MG63 (cell line): Measurements from ENCODE around the gene OR2T27. TPM values are rescaled to one million over a fixed set of nuclear protein-coding genes. Genes with fewer than 3 reads are reported as not detected.
A peak's percentile ranks its signal among the peaks of the same experiment; 100 is the strongest.
"Not testable (repeated sequence)": the region's sequence is repeated elsewhere in the genome, so short reads cannot be mapped to it uniquely, and the experiment has no call there.

Experiments used
- DNase-seq: peaks from one replicate; pipeline ENCODE4 v3.0.0-alpha.2; 2020
- H3K27me3 ChIP-seq: fragments of 250-450 bp; sonication (Bioruptor Pico); 2 replicates; pipeline ENCODE4 v1.5.1; 2020; ENCODE audit warnings: mild to moderate bottlenecking, moderate library complexity
- H3K36me3 ChIP-seq: fragments of 250-450 bp; sonication (Bioruptor Pico); 2 replicates; pipeline ENCODE4 v1.5.1; 2020; ENCODE audit warnings: mild to moderate bottlenecking, moderate library complexity
- H3K4me3 ChIP-seq: fragments of 250-450 bp; sonication (Bioruptor Pico); 2 replicates; pipeline ENCODE4 v1.5.1; 2020; ENCODE audit warnings: mild to moderate bottlenecking, moderate library complexity
- H3K9me3 ChIP-seq: fragments of 250-450 bp; sonication (Bioruptor Pico); 2 replicates; pipeline ENCODE4 v1.5.1; 2020; ENCODE audit warnings: mild to moderate bottlenecking, moderate library complexity
- total RNA-seq: library from RNA; depleted of rRNA; stranded (reverse); fragments of >200 nt; shearing (Covaris generic); gene quantifications from 2 replicates; pipeline ENCODE4 v1.2.3, GENCODE V29; 2014; ENCODE audit warnings: low replicate concordance

OR2T27 gene
- total RNA-seq, 1 experiment from 2014 or later, result not detected

DNA sequence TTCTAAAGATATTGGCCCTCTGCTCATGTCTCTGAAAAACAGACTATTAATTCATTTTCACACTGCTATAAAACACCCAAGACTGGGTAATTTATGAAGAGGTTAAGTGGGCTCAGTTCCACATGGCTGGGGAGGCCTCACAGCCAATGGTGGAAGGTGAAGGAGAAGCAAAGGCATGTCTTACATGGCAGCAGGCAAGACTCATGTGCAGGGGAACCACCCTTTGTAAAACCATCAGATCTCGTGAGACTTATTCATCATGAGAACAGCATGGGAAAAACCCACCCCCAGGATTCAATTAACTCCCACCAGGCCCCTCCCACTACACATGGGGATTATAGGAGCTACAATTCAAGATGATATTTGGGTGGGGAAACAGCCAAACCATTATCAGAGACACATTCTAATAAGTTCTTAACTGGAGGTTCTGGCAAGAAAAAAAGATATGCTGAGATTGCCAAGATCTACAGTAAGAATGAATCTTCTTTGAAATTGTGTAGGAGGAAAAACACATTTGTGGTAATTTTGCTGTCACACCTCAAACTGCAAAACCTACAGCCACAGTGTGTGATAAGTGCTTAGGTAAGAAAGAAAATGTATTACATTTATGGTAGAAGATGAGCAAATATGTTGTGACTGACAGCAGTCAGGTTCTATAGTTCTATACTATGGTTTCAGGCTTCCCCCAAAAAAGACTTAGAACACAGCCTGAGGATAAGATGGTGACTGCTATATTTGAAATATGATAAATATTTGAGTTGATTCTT lies 6.4 kb downstream of the OR2T27 start:
- not testable (repeated sequence) for H3K4me3 ChIP-seq, H3K36me3 ChIP-seq, DNase-seq, H3K27me3 ChIP-seq, H3K9me3 ChIP-seq

DNA sequence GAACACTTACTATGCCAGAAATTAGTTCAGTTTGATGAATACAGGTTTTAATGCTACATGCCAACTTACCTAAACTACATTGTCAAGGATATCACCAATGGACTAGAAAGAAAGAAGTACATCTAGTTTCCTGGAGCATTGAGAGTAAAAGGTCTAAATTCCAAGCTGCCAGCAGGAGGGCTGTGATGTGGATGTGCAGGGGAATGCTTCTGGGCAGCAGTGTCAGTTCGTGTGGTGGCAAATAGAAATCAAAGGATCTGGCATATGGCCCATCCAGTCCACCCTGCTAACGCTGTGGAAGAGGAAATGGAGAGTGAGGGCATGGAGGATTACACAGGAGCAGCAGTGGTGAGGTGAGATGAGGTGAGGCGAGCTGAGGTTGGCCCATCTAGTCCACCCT lies 10.2 kb downstream of the OR2T27 start, which contains the start of gene OR2T35:
TSS of gene OR2T35 (minus strand) at position 101 of the 400 bp plus-strand sequence. CDS start 6,020 bp downstream, outside the sequence.
- H3K36me3 ChIP-seq, H3K9me3 ChIP-seq, H3K27me3 ChIP-seq, DNase-seq, H3K4me3 ChIP-seq: not testable (repeated sequence)

DNA sequence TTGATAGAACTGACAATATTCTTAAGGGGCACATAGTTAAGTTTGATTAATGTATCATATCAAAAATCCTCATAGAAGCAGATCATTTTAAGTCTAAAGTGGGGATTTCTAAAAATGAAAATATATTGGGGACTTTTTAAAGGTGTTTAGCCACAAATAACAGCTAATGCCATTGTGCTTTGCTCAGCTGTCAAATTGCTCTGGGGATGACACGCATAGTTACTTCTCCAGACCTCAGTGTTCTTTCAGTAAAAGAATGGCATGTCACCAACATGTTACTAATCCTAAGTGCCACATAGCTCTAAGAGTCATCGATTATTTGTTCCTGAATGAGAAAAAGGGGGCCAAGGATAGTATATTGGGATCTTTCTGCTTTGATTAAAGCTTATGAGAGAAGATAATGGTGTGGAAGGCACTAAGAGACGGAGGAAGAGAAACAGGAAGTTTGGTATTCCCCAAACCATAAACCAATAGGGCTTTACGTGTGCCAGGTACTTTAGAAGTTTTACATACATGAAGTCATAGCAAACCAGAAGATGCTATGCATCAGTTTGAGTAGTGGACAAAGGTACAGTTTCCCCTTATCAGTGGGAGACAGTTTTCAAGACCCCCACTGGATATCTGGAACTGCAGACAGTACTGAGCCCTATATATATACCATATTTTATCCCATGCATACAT lies 12.2 kb downstream of the OR2T27 start:
- H3K27me3 ChIP-seq, H3K4me3 ChIP-seq, DNase-seq, H3K36me3 ChIP-seq, H3K9me3 ChIP-seq: not testable (repeated sequence)

DNA sequence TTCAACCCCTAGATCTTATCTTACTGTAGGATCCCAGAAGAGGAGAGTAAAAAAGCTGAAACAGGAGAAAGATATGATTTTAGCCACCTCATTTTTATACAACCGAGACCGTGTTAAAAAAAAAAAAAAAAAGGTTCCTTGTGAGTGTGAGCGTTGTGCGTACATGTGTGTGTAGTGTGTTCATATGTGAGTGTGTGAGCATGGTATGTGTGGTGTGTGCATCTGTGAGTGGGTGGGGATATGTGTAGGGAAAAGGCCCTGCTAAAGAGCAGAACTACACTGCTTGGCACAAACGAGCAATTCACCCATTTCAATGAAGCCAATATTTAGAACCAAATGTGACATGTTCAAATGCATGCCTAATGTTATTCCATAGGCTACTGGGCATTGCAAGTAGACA lies 13.7 kb downstream of the OR2T27 start:
- DNase-seq, H3K27me3 ChIP-seq, H3K36me3 ChIP-seq, H3K4me3 ChIP-seq, H3K9me3 ChIP-seq: not testable (repeated sequence)

DNA sequence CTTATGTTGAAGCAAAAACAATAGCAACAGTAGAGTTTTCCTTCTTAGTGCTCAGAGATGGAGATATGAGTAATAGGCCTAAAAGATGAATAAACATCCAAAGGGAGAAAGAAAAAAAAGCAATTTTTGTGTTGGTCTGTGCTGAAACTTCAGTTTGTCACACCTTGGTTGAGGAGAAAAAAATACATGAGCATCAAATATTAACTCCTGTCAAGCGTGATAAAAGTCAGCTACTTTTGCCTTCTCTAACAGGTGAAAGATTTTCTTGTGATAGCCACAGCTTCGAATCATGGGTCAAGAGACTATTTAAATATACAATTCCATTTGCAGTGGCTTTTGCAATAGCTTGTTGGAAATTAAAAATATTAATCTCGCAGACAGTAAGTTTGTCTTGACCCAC lies 14.4 kb downstream of the OR2T27 start:
- not testable (repeated sequence) for H3K27me3 ChIP-seq, H3K9me3 ChIP-seq, DNase-seq, H3K36me3 ChIP-seq, H3K4me3 ChIP-seq

DNA sequence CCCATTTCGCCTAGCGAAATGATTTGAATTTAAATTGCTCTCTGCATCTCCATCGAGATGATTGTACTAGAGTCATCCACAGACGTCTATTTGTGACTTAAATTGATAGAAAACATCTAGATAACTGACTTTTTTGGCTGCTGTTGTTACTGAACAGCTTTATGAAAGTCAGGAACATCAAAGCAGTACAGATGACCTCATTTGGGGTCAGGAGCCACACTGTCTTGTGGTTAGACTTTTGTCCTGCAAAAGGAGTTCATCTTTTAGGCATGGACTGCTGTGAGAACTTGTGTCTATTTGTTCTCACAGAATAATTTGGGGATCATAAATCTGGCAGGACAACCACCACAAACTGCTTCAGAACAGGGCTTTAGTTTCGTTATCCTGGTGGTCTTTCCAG lies 15.7 kb downstream of the OR2T27 start:
- not testable (repeated sequence) for DNase-seq, H3K4me3 ChIP-seq, H3K36me3 ChIP-seq, H3K27me3 ChIP-seq, H3K9me3 ChIP-seq

DNA sequence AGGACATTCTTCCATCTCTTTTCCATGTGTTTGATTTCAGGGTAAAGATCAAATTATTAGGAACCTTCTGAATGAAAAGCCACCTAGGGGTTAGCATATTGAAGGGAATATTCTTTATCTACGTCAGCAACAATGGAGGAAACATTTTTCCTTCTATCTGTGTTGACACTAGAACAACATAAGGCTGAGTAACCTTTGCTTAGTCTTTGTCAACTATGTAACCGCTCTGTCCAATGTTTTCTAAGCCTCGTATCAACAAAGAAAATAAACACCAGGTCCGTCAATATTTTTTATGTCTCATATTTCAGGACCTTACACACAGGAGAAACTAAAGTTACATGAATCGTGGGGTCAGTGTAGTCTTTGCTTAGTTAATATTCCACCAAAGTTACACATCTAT lies 18.7 kb downstream of the OR2T27 start:
- not testable (repeated sequence) for H3K4me3 ChIP-seq, H3K27me3 ChIP-seq, DNase-seq, H3K36me3 ChIP-seq, H3K9me3 ChIP-seq

DNA sequence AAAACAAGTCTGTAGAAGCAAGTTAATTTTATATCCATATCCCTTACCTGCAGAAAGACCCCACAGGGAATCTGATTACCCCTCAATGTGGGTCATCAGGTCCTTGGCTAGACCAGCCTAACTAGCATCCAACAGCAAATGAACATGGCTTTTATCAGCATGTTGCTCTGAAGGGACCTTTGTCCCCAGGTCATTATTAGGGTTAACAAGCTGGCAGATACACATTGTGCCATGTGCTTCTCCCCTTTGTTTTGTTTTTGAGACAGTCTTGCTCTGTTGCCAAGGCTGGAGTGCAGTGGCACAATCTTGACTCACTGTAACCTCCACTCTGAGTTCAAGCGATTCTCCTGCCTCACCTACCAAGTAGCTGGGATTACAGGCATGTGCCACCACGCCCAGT lies 20.3 kb downstream of the OR2T27 start, which contains the start of gene OR2T11:
TSS of gene OR2T11 (minus strand) at position 101 of the 400 bp plus-strand sequence. CDS start 7,963 bp downstream, outside the sequence.
- not testable (repeated sequence) for H3K9me3 ChIP-seq, DNase-seq, H3K27me3 ChIP-seq, H3K4me3 ChIP-seq, H3K36me3 ChIP-seq

DNA sequence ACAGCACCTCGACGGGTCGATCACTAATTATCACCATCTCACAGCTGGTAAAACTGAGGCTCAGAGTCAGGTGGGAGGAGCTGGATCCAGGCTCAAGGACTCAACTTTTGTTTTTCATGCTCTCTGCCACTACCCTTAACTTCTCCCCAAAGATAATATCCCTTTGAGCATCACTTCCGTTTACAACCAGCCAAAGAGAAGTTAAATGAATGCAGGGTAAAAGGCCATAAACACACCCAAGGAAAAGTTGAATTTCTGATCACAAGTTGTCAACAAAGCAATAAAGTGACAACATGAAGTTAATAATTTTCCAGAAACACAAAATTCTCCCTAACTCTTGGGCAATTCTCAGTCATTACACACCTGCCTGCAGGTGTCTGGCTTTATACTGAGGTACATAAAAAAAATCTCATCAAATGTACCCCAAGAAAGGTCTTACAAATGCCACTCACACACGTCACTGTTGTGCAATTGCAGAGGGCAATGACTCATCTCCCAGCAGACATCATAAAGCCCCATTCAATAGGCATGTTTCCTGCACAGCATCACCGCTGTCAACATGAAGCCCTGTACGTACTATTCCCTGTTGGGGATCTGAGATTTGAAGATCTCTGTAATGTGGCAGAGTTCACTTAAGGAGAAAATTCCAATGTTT lies 23.8 kb downstream of the OR2T27 start:
- Histone ChIP-seq H3K4me3 (no peak overlapping the region), H3K9me3 (no peaks in the 10 kb centered on the region), H3K27me3 (no peaks in the 10 kb centered on the region), H3K36me3 (no peaks in the 10 kb centered on the region)
- DNase-seq, result peak; percentile 7

DNA sequence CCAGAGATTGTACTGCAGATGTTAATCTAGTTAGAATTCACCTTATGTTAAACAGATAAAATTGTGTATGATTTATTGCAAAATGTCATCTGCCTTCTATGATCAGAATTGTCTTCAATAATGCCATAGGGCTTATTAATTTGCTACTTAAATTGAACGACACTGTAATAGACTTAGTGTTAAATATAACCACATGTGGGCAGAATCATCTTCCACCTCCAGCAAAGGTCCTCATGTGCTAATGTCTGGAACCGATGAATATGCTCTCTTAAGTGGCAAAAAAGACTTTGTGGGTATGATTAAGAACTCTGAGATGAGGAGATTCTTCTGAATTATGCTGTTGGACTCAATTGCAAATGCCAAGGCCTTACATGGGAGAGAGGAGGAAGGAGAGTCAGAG lies 24.8 kb downstream of the OR2T27 start:
- no peak for DNase-seq
- Histone ChIP-seq H3K9me3 (no peaks in the 10 kb centered on the region), H3K27me3 (no peaks in the 10 kb centered on the region), H3K4me3 (no peak overlapping the region), H3K36me3 (no peaks in the 10 kb centered on the region)

DNA sequence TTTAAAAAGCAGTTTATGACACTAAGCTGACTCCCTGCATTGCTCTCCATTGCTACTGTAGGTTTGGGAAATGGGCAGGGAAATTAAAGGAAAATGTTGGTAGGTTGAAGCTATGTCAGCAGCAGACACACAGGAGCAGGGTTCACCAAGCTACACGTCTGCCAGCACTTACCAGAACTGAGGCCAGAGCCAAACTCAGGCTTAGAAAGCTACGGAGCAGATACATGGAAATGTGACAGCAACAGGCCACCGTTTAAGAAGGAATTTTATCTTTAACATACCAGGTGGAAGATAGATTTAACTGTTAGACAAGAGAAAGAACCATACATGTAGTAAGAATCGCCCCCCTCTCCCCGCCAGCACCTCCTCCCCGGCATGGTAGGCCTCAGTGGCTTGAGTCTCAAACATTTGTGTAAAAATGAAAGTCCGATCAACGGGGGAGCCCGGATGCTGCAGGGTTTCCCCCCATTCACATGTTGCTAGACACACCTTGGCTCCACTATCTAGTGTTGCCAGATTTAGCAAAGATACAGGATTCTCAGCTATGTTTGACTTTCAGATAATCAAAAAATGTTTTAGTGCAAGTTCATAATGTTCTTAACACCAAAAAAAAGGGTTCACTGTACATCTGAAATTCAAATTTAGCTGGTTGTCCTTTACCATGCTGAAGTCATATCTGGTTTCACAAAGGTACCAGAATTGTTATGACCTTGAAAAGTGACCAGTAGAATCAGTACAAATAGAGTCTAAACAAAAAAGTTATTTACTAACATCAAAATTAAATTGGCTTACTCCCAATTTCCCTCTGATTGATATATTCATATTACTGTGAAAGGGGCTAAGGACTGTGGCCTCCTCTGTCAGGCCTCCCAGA lies 27.1 kb downstream of the OR2T27 start:
- Histone ChIP-seq H3K9me3 (no peaks in the 10 kb centered on the region), H3K36me3 (no peaks in the 10 kb centered on the region), H3K27me3 (no peaks in the 10 kb centered on the region), H3K4me3 (no peak overlapping the region)
- no peak for DNase-seq

DNA sequence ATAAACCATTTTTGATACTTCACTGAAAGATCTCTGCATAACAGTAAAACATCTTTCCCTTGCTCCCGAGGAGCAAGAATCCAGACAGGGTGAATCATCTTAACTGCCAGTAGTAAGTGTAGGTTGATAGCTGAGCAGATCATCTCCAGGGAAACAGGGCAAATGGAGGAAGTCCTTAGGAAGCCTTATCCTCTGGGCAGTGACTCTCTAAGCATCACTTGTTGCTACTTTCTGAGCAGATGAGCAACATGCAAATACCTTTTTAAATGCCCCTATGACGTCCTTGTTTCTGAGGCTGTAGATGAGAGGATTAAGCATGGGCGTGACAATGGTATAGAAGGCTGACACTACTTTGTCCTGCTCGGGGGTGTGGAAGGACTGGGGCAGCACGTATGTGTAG lies 29.4 kb downstream of the OR2T27 start:
- no peak for DNase-seq
- H3K27me3 ChIP-seq, result no peaks in the 10 kb centered on the region
- H3K36me3 ChIP-seq, result no peaks in the 10 kb centered on the region
- no peaks in the 10 kb centered on the region for H3K9me3 ChIP-seq
- no peak overlapping the region for H3K4me3 ChIP-seq

DNA sequence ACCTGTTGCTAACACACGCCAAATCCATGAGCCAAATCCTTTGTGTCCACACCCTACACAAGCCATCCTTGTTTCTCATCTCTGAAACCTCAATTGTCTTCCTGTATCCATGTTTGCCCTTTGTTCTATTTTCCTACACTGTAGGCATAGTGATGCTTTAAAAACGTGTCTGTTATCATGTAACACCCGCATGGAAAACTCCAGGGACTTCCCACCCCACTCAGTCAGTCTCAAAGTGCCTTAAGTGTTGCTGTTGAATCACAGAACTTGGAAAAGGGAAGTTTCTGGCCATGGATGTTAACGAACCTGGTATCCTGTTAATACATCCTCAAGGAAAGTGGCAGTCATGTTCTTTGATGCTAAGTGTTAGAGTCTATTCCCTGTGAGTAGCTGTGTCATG lies 30.2 kb downstream of the OR2T27 start:
- H3K4me3 ChIP-seq, result no peak overlapping the region
- DNase-seq, result no peak
- no peaks in the 10 kb centered on the region for H3K9me3 ChIP-seq
- H3K27me3 ChIP-seq, result no peaks in the 10 kb centered on the region
- H3K36me3 ChIP-seq, result no peaks in the 10 kb centered on the region

DNA sequence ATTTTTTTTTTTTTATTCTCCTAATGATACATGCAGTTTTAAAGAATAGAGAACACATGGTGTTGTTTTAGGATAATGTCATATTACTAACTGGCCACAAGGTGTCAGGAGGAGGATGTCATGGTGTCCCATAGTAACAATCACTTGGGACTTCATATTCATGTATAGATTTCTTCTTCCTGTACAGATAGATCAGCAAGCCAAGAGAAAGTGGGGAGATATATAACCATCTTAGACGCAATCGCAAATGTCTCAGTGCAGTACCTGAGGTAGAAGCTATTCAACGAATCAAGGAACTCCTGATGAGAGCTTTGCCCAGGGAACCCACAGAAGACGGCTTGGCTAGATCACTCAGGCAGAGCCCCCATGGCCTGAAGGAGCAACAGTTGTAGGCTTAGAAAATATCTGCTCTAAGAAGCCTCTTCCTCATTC lies 32.7 kb downstream of the OR2T27 start:
- Histone ChIP-seq H3K9me3 (no peaks in the 10 kb centered on the region), H3K4me3 (no peak overlapping the region), H3K36me3 (no peaks in the 10 kb centered on the region), H3K27me3 (no peaks in the 10 kb centered on the region)
- DNase-seq, result no peak

DNA sequence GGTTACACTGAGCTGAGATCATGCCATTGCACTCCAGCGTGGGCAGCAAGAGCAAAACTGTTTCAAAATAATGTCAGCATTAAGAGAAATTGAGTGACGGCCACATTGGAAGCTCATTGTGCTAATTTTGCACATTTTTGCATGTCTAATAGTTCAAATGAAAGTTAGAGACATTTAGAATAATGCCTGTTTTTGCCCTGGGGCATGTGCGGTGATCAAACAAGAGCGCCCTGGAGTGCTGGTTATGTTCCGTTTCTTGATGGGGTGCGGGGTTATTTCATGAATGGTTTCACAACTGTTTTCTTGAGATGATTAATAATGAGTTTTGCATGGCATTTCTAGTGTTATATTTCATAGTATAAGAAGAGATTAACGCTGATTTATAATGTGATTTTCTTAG lies 33.6 kb downstream of the OR2T27 start:
- DNase-seq, result no peak
- no peaks in the 10 kb centered on the region for H3K36me3 ChIP-seq
- H3K9me3 ChIP-seq, result no peaks in the 10 kb centered on the region
- no peak overlapping the region for H3K4me3 ChIP-seq
- H3K27me3 ChIP-seq, result no peaks in the 10 kb centered on the region

DNA sequence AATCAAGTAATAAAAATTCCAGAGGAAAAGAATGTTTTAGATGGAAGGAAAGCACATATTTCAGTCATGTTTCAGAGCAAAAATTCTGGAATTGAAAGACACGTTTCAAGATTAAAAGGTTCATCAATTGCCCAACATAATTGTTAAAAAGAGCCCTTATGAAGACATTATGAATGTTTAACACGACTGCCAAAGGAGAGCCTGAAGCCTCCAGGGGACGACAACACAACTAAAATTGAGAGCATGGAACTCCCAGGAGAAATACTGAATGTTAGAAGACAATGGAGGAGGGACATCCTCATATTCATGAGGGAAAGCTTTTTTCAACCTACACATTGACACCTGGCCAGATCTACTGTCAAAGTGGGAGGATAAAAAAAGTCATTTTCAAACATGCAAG lies 36.5 kb downstream of the OR2T27 start:
- DNase-seq, result peak; percentile 62
- H3K9me3 ChIP-seq, result no peaks in the 10 kb centered on the region
- H3K27me3 ChIP-seq, result no peaks in the 10 kb centered on the region
- H3K4me3 ChIP-seq, result no peak overlapping the region
- H3K36me3 ChIP-seq, result no peaks in the 10 kb centered on the region

DNA sequence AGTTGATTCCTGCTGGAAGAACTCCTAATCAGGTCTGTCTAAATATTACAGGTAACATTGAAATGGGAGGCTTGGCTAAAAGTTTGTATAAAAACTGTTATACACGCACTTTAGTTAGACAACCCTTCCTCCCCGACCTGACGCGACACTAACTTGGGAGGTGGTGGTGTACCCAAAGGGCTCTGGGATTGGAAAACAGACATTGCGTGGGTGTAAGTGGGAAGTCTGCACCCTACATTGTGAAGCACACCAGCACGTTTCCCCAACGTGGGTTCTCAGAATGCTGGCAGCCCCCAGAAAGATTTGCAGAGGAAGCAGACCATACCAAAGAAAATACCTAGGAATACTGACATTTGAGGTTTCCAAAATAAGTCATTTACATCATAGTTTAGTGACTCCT lies 37.2 kb downstream of the OR2T27 start:
- Histone ChIP-seq H3K36me3 (no peaks in the 10 kb centered on the region), H3K27me3 (no peaks in the 10 kb centered on the region), H3K9me3 (no peaks in the 10 kb centered on the region), H3K4me3 (no peak overlapping the region)
- no peak for DNase-seq
